ENCODE data around the gene OBSL1. TPM values are rescaled to one million over a fixed set of nuclear protein-coding genes. Genes with fewer than 3 reads are reported as not detected.

OBSL1 gene
- polyA plus RNA-seq, 2 donors, result 19.9 to 28.6 TPM

GRCh38 chr2:219567791-219568361 lies 3.5 kb downstream of the OBSL1 start:
- Histone ChIP-seq H3K9me3 (ENCODE audit: control insufficient read depth in 2 of 2, insufficient read depth in 1 of 2, low read depth in 1 of 2, low read length in 1 of 2) (no peaks in the 10 kb centered on the region), H3K27me3 (ENCODE audit: control insufficient read depth in 1 of 2, insufficient read depth in 2 of 2, low read length in 2 of 2) (no peaks in the 10 kb centered on the region), H3K36me3 (ENCODE audit: control insufficient read depth in 2 of 2, insufficient read depth in 2 of 2, low read length in 1 of 2) (no peaks in the 10 kb centered on the region), H3K4me3 (ENCODE audit: low read depth in 1 of 2, low read length in 2 of 2) (no peak overlapping the region), H3K4me1 (ENCODE audit: control insufficient read depth in 2 of 2, insufficient read depth in 2 of 2, low read length in 1 of 2) (peaks cover 0 to 9% of the 10 kb centered on the region in 2 donors), H3K27ac (ENCODE audit: low read depth in 2 of 2, low read length in 1 of 2) (no peak overlapping the region)
- 92 to 93% methylated on average over 35 of the region's 35 CpGs for WGBS, 2 donors

GRCh38 chr2:219567131-219567530 lies 4.2 kb downstream of the OBSL1 start:
- H3K27me3 ChIP-seq (ENCODE audit: control insufficient read depth in 1 of 2, insufficient read depth in 2 of 2, low read length in 2 of 2), result no peaks in the 10 kb centered on the region
- no peak overlapping the region for H3K4me3 ChIP-seq (ENCODE audit: low read depth in 1 of 2, low read length in 2 of 2)
- no peaks in the 10 kb centered on the region for H3K9me3 ChIP-seq (ENCODE audit: control insufficient read depth in 2 of 2, insufficient read depth in 1 of 2, low read depth in 1 of 2, low read length in 1 of 2)
- no peak overlapping the region for H3K27ac ChIP-seq (ENCODE audit: low read depth in 2 of 2, low read length in 1 of 2)
- H3K36me3 ChIP-seq (ENCODE audit: control insufficient read depth in 2 of 2, insufficient read depth in 2 of 2, low read length in 1 of 2), result no peaks in the 10 kb centered on the region
- 94 to 97% methylated on average over 18 of the region's 18 CpGs for WGBS, 2 donors
- H3K4me1 ChIP-seq (ENCODE audit: control insufficient read depth in 2 of 2, insufficient read depth in 2 of 2, low read length in 1 of 2), result peaks cover 0 to 9% of the 10 kb centered on the region in 2 donors

GRCh38 chr2:219566640-219567039 lies 4.7 kb downstream of the OBSL1 start:
- no peak overlapping the region for H3K4me3 ChIP-seq (ENCODE audit: low read depth in 1 of 2, low read length in 2 of 2)
- no peaks in the 10 kb centered on the region for H3K27me3 ChIP-seq (ENCODE audit: control insufficient read depth in 1 of 2, insufficient read depth in 2 of 2, low read length in 2 of 2)
- peaks cover 0 to 5% of the 10 kb centered on the region in 2 donors for H3K4me1 ChIP-seq (ENCODE audit: control insufficient read depth in 2 of 2, insufficient read depth in 2 of 2, low read length in 1 of 2)
- H3K9me3 ChIP-seq (ENCODE audit: control insufficient read depth in 2 of 2, insufficient read depth in 1 of 2, low read depth in 1 of 2, low read length in 1 of 2), result no peaks in the 10 kb centered on the region
- no peak overlapping the region for H3K27ac ChIP-seq (ENCODE audit: low read depth in 2 of 2, low read length in 1 of 2)
- no peaks in the 10 kb centered on the region for H3K36me3 ChIP-seq (ENCODE audit: control insufficient read depth in 2 of 2, insufficient read depth in 2 of 2, low read length in 1 of 2)
- WGBS, 2 donors, result 87 to 89% methylated on average over 11 of the region's 11 CpGs

GRCh38 chr2:219565130-219566080 lies 5.9 kb downstream of the OBSL1 start:
- Histone ChIP-seq H3K27me3 (ENCODE audit: control insufficient read depth in 1 of 2, insufficient read depth in 2 of 2, low read length in 2 of 2) (no peaks in the 10 kb centered on the region), H3K27ac (ENCODE audit: low read depth in 2 of 2, low read length in 1 of 2) (no peak overlapping the region), H3K36me3 (ENCODE audit: control insufficient read depth in 2 of 2, insufficient read depth in 2 of 2, low read length in 1 of 2) (no peaks in the 10 kb centered on the region), H3K4me3 (ENCODE audit: low read depth in 1 of 2, low read length in 2 of 2) (no peak overlapping the region), H3K9me3 (ENCODE audit: control insufficient read depth in 2 of 2, insufficient read depth in 1 of 2, low read depth in 1 of 2, low read length in 1 of 2) (no peaks in the 10 kb centered on the region), H3K4me1 (ENCODE audit: control insufficient read depth in 2 of 2, insufficient read depth in 2 of 2, low read length in 1 of 2) (peaks cover 0 to 4% of the 10 kb centered on the region in 2 donors)
- 84 to 85% methylated on average over 21 of the region's 21 CpGs for WGBS, 2 donors

- H3K27ac ChIP-seq (ENCODE audit: low read depth in 2 of 2, low read length in 1 of 2), result no peak overlapping the region
- WGBS, 2 donors, result 92 to 93% methylated on average over 20 of the region's 20 CpGs
- H3K36me3 ChIP-seq (ENCODE audit: control insufficient read depth in 2 of 2, insufficient read depth in 2 of 2, low read length in 1 of 2), result no peaks in the 10 kb centered on the region
- H3K27me3 ChIP-seq (ENCODE audit: control insufficient read depth in 1 of 2, insufficient read depth in 2 of 2, low read length in 2 of 2), result no peaks in the 10 kb centered on the region
- H3K4me1 ChIP-seq (ENCODE audit: control insufficient read depth in 2 of 2, insufficient read depth in 2 of 2, low read length in 1 of 2), result no peaks in the 10 kb centered on the region
- no peaks in the 10 kb centered on the region for H3K9me3 ChIP-seq (ENCODE audit: control insufficient read depth in 2 of 2, insufficient read depth in 1 of 2, low read depth in 1 of 2, low read length in 1 of 2)
- H3K4me3 ChIP-seq (ENCODE audit: low read depth in 1 of 2, low read length in 2 of 2), result no peak overlapping the region
Measured at GRCh38 chr2:219563271-219563928, 7.9 kb downstream of the OBSL1 start.

GRCh38 chr2:219562049-219563020 lies 9.0 kb downstream of the OBSL1 start:
- Histone ChIP-seq H3K27me3 (ENCODE audit: control insufficient read depth in 1 of 2, insufficient read depth in 2 of 2, low read length in 2 of 2) (no peaks in the 10 kb centered on the region), H3K27ac (ENCODE audit: low read depth in 2 of 2, low read length in 1 of 2) (no peak overlapping the region), H3K4me3 (ENCODE audit: low read depth in 1 of 2, low read length in 2 of 2) (no peak overlapping the region), H3K9me3 (ENCODE audit: control insufficient read depth in 2 of 2, insufficient read depth in 1 of 2, low read depth in 1 of 2, low read length in 1 of 2) (peaks cover 0 to under 1% of the 10 kb centered on the region in 2 donors), H3K4me1 (ENCODE audit: control insufficient read depth in 2 of 2, insufficient read depth in 2 of 2, low read length in 1 of 2) (no peaks in the 10 kb centered on the region), H3K36me3 (ENCODE audit: control insufficient read depth in 2 of 2, insufficient read depth in 2 of 2, low read length in 1 of 2) (no peaks in the 10 kb centered on the region)
- 82% methylated on average over 35 of the region's 35 CpGs for WGBS, 2 donors

- H3K9me3 ChIP-seq (ENCODE audit: control insufficient read depth in 2 of 2, insufficient read depth in 1 of 2, low read depth in 1 of 2, low read length in 1 of 2), result peaks cover 0 to 3% of the 10 kb centered on the region in 2 donors
- H3K36me3 ChIP-seq (ENCODE audit: control insufficient read depth in 2 of 2, insufficient read depth in 2 of 2, low read length in 1 of 2), result peaks cover 0 to under 1% of the 10 kb centered on the region in 2 donors
- H3K27me3 ChIP-seq (ENCODE audit: control insufficient read depth in 1 of 2, insufficient read depth in 2 of 2, low read length in 2 of 2), result no peaks in the 10 kb centered on the region
- H3K27ac ChIP-seq (ENCODE audit: low read depth in 2 of 2, low read length in 1 of 2), result no peak overlapping the region
- H3K4me1 ChIP-seq (ENCODE audit: control insufficient read depth in 2 of 2, insufficient read depth in 2 of 2, low read length in 1 of 2), result no peaks in the 10 kb centered on the region
- 79 to 80% methylated on average over 24 of the region's 24 CpGs for WGBS, 2 donors
- no peak overlapping the region for H3K4me3 ChIP-seq (ENCODE audit: low read depth in 1 of 2, low read length in 2 of 2)
Measured at GRCh38 chr2:219561179-219562048, 9.9 kb downstream of the OBSL1 start.

GRCh38 chr2:219560893-219561178 lies 10.5 kb downstream of the OBSL1 start:
- 81 to 83% methylated on average over 3 of the region's 3 CpGs for WGBS, 2 donors
- H3K9me3 ChIP-seq (ENCODE audit: control insufficient read depth in 2 of 2, insufficient read depth in 1 of 2, low read depth in 1 of 2, low read length in 1 of 2), result peaks cover 0 to 3% of the 10 kb centered on the region in 2 donors
- H3K36me3 ChIP-seq (ENCODE audit: control insufficient read depth in 2 of 2, insufficient read depth in 2 of 2, low read length in 1 of 2), result peaks cover 0 to 4% of the 10 kb centered on the region in 2 donors
- no peaks in the 10 kb centered on the region for H3K27me3 ChIP-seq (ENCODE audit: control insufficient read depth in 1 of 2, insufficient read depth in 2 of 2, low read length in 2 of 2)
- H3K4me3 ChIP-seq (ENCODE audit: low read depth in 1 of 2, low read length in 2 of 2), result no peak overlapping the region
- no peaks in the 10 kb centered on the region for H3K4me1 ChIP-seq (ENCODE audit: control insufficient read depth in 2 of 2, insufficient read depth in 2 of 2, low read length in 1 of 2)
- no peak overlapping the region for H3K27ac ChIP-seq (ENCODE audit: low read depth in 2 of 2, low read length in 1 of 2)

All from esophagus (tissue), 2 donors.